Ishikawa (cell line): Measurements from ENCODE around the gene NTNG2.

ENCODE experiments used
- CEBPB ChIP-seq: IDR thresholded peaks from 2 replicates; pipeline ENCODE4 v1.6.1; 2012
- CREB1 ChIP-seq: IDR thresholded peaks from 2 replicates; pipeline ENCODE4 v1.6.1; 2012; ENCODE audit warnings: low read depth
- EP300 ChIP-seq: IDR thresholded peaks from 2 replicates; pipeline ENCODE4 v1.6.1; 2012; ENCODE audit warnings: borderline replicate concordance
- FOXM1 ChIP-seq: IDR thresholded peaks from 2 replicates; pipeline ENCODE4 v1.6.1; 2012; ENCODE audit warnings: low read depth, borderline replicate concordance
- MAX ChIP-seq: IDR thresholded peaks from 2 replicates; pipeline ENCODE4 v1.6.1; 2012
- RAD21 ChIP-seq: IDR thresholded peaks from 2 replicates; pipeline ENCODE4 v1.6.1; 2012; ENCODE audit warnings: low read depth
- TAF1 ChIP-seq: IDR thresholded peaks from 2 replicates; pipeline ENCODE4 v1.6.1; 2012; ENCODE audit warnings: low read depth, mild to moderate bottlenecking
- TCF12 ChIP-seq: IDR thresholded peaks from 2 replicates; pipeline ENCODE4 v1.6.1; 2012; ENCODE audit warnings: low read depth
- YY1 ChIP-seq: IDR thresholded peaks from 2 replicates; pipeline ENCODE4 v1.6.1; 2012; ENCODE audit warnings: low read depth
- ZBTB7A ChIP-seq: IDR thresholded peaks from 2 replicates; pipeline ENCODE4 v1.6.1; 2012; ENCODE audit warnings: low read depth
- TF ChIP-seq, protein P1 (sequence below): IDR thresholded peaks from 2 replicates; pipeline ENCODE4 v1.6.1; 2012
- TF ChIP-seq, protein P2 (sequence below): IDR thresholded peaks from 2 replicates; pipeline ENCODE4 v1.6.1; 2012; ENCODE audit warnings: low read depth, mild to moderate bottlenecking

GRCh38 chr9:132152231-132152630, 9.6 kb upstream of the NTNG2 start:
- TF ChIP-seq CREB1 (no peak), MAX (no peak), YY1 (no peak), CEBPB (no peak), EP300 (no peak), TAF1 (no peak), ZBTB7A (no peak), TCF12 (no peak), FOXM1 (no peak), RAD21 (no peak)
- TF ChIP-seq, protein P1, sequence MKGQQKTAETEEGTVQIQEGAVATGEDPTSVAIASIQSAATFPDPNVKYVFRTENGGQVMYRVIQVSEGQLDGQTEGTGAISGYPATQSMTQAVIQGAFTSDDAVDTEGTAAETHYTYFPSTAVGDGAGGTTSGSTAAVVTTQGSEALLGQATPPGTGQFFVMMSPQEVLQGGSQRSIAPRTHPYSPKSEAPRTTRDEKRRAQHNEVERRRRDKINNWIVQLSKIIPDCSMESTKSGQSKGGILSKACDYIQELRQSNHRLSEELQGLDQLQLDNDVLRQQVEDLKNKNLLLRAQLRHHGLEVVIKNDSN: no peak
- TF ChIP-seq, protein P2, sequence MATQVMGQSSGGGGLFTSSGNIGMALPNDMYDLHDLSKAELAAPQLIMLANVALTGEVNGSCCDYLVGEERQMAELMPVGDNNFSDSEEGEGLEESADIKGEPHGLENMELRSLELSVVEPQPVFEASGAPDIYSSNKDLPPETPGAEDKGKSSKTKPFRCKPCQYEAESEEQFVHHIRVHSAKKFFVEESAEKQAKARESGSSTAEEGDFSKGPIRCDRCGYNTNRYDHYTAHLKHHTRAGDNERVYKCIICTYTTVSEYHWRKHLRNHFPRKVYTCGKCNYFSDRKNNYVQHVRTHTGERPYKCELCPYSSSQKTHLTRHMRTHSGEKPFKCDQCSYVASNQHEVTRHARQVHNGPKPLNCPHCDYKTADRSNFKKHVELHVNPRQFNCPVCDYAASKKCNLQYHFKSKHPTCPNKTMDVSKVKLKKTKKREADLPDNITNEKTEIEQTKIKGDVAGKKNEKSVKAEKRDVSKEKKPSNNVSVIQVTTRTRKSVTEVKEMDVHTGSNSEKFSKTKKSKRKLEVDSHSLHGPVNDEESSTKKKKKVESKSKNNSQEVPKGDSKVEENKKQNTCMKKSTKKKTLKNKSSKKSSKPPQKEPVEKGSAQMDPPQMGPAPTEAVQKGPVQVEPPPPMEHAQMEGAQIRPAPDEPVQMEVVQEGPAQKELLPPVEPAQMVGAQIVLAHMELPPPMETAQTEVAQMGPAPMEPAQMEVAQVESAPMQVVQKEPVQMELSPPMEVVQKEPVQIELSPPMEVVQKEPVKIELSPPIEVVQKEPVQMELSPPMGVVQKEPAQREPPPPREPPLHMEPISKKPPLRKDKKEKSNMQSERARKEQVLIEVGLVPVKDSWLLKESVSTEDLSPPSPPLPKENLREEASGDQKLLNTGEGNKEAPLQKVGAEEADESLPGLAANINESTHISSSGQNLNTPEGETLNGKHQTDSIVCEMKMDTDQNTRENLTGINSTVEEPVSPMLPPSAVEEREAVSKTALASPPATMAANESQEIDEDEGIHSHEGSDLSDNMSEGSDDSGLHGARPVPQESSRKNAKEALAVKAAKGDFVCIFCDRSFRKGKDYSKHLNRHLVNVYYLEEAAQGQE: no peak
